VCaP (cell line): ENCODE measurements around the gene PHACTR3.
A peak's percentile ranks its signal among the peaks of the same experiment; 100 is the strongest.

ENCODE experiments used
- H3K27ac ChIP-seq: fragments of 450-650 bp; 2 replicates; pipeline ENCODE4 v1.5.1; 2017
- CTCF ChIP-seq: fragments of 450-650 bp; conservative IDR thresholded peaks from 2 replicates; pipeline ENCODE4 v1.5.1; 2017; ENCODE audit warnings: mild to moderate bottlenecking, moderate library complexity

PHACTR3 gene

GRCh38 chr20:59817846-59818615, 213.7 kb downstream of the PHACTR3 start:
- no peak for TF ChIP-seq CTCF
- H3K27ac ChIP-seq: no peak overlapping the region

GRCh38 chr20:59818911-59819310, 214.6 kb downstream of the PHACTR3 start:
- no peak for TF ChIP-seq CTCF
- no peak overlapping the region for H3K27ac ChIP-seq

GRCh38 chr20:59819496-59820203, 215.3 kb downstream of the PHACTR3 start:
- no peak for TF ChIP-seq CTCF
- H3K27ac ChIP-seq: no peak overlapping the region

- TF ChIP-seq CTCF: no peak
- peak overlapping the region; percentile 30 for H3K27ac ChIP-seq
These were observed 216.1 kb downstream of the PHACTR3 start for GRCh38 chr20:59820204-59821041.

GRCh38 chr20:59821201-59821600, 216.9 kb downstream of the PHACTR3 start:
- no peak for TF ChIP-seq CTCF
- H3K27ac ChIP-seq: no peak overlapping the region

- TF ChIP-seq CTCF: no peak
- no peak overlapping the region for H3K27ac ChIP-seq
These were observed 217.4 kb downstream of the PHACTR3 start for GRCh38 chr20:59821788-59822187.
